Activated CD8-positive, alpha-beta memory T cell treated with anti-CD3 and anti-CD28 coated beads, Interleukin-2, amount 10 ng/mL, durations not matched to agents 7 days and 5 days (primary cell): Measurements from ENCODE around the gene STARD9. TPM values are rescaled to one million over a fixed set of nuclear protein-coding genes. Genes with fewer than 3 reads are reported as not detected.

Source experiments
- ATAC-seq: fragments of 150-1000 bp; cut with Tn5 transposase; one replicate; pipeline ENCODE4 v1.10.0; 2021; ENCODE audit warnings: moderate library complexity
- CTCF ChIA-PET: fragments of 350-600 bp; sonication (Branson Sonifier 250); formaldehyde crosslinking; loops from one replicate; lab custom pipeline; 2021; ENCODE audit warnings: antibody characterized with exemption; lab: Charles Lee
- DNase-seq: peaks from one replicate; pipeline ENCODE4 v3.0.0-alpha.2; 2020
- H3K27ac Mint-ChIP-seq: one replicate; pipeline ENCODE4 v1.8.0; 2021; ENCODE audit warnings: mild to moderate bottlenecking, mixed read lengths
- H3K27me3 Mint-ChIP-seq: one replicate; pipeline ENCODE4 v1.8.0; 2021; ENCODE audit warnings: mixed read lengths
- H3K36me3 Mint-ChIP-seq: one replicate; pipeline ENCODE4 v1.8.0; 2021; ENCODE audit warnings: mild to moderate bottlenecking, mixed read lengths
- H3K4me1 Mint-ChIP-seq: one replicate; pipeline ENCODE4 v1.8.0; 2021; ENCODE audit warnings: mixed read lengths
- H3K4me3 Mint-ChIP-seq: one replicate; pipeline ENCODE4 v1.8.0; 2021; ENCODE audit warnings: mild to moderate bottlenecking, moderate library complexity, mixed read lengths
- H3K9me3 Mint-ChIP-seq: one replicate; pipeline ENCODE4 v1.8.0; 2022; ENCODE audit warnings: low read depth, mixed read lengths
- total RNA-seq, 2 experiments: library from RNA; stranded (reverse); gene quantifications; one replicate each; pipeline ENCODE4 v1.2.3, GENCODE V29; 2021

Gene STARD9
- total RNA-seq, 2 experiments from 2014 or later: 9.6 to 20.8 TPM

DNA sequence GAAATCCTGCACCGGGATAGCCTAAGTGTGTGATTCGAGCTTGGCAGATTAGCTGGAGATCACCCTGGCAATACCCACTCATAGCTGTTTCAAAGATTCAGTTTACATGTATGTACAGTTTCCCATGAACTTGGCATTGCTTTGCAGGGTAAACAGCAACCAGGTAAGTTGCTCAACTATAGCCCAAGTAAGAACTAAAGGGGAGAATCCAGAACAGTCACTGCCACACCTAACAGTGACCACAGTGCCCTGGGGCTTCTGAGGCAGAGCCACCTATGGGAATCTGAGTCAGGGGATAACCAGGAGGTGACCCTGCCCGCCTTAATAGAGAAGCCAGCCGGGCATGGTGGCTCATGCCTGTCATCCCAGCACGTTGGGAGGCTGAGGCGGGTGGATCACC, 145.6 kb downstream of the STARD9 start:
- DNase-seq (no peak), ATAC-seq (no peak)
- CTCF ChIA-PET: interaction anchor here (0.7 kb wide), 1 partner anchor 113 kb away, joined by 4 read pairs; no protein-coding TSS in a partner anchor
- Mint-ChIP-seq H3K4me3 (no peak overlapping the region), H3K27me3 (no peaks in the 10 kb centered on the region), H3K36me3 (peaks cover 20% of the 10 kb centered on the region), H3K9me3 (no peaks in the 10 kb centered on the region), H3K4me1 (no peaks in the 10 kb centered on the region), H3K27ac (no peak overlapping the region)

GRCh38 chr15:42721916-42722315, 146.5 kb downstream of the STARD9 start:
- CTCF ChIA-PET: interaction anchor here (1.0 kb wide), 1 partner anchor 15 kb away, joined by 3 read pairs; the partner anchor contains the start of gene CDAN1
- H3K4me1 Mint-ChIP-seq: no peaks in the 10 kb centered on the region
- H3K27ac Mint-ChIP-seq: no peak overlapping the region
- H3K27me3 Mint-ChIP-seq: no peaks in the 10 kb centered on the region
- no peaks in the 10 kb centered on the region for H3K9me3 Mint-ChIP-seq
- DNase-seq: no peak
- ATAC-seq: no peak
- peaks cover 24% of the 10 kb centered on the region for H3K36me3 Mint-ChIP-seq
- H3K4me3 Mint-ChIP-seq: no peak overlapping the region

- H3K27ac Mint-ChIP-seq: no peak overlapping the region
- no peak for ATAC-seq
Observed at GRCh38 chr15:42723068-42723467, 147.7 kb downstream of the STARD9 start.

GRCh38 chr15:42724276-42724675, 148.9 kb downstream of the STARD9 start:
- Mint-ChIP-seq H3K4me1 (no peaks in the 10 kb centered on the region), H3K36me3 (peaks cover 29% of the 10 kb centered on the region), H3K4me3 (no peak overlapping the region), H3K27me3 (no peaks in the 10 kb centered on the region), H3K27ac (no peak overlapping the region), H3K9me3 (no peaks in the 10 kb centered on the region)
- CTCF ChIA-PET: no interaction called here
- no peak for DNase-seq
- ATAC-seq: no peak

More at GRCh38 chr15:42723068-42723467, 147.7 kb downstream of the STARD9 start:
- H3K36me3 Mint-ChIP-seq: peaks cover 27% of the 10 kb centered on the region
- no peaks in the 10 kb centered on the region for H3K9me3 Mint-ChIP-seq
- H3K4me3 Mint-ChIP-seq: no peak overlapping the region
- H3K27me3 Mint-ChIP-seq: no peaks in the 10 kb centered on the region
- no peak for DNase-seq
- H3K4me1 Mint-ChIP-seq: no peaks in the 10 kb centered on the region
- CTCF ChIA-PET: interaction anchor here (0.9 kb wide), 1 partner anchor 66 kb away, joined by 3 read pairs; no protein-coding TSS in a partner anchor

- ATAC-seq: no peak
- no peak for DNase-seq
- no peaks in the 10 kb centered on the region for H3K4me1 Mint-ChIP-seq
- no peak overlapping the region for H3K4me3 Mint-ChIP-seq
- peak overlapping the region; percentile 21 for H3K27ac Mint-ChIP-seq
- peaks cover 26% of the 10 kb centered on the region for H3K36me3 Mint-ChIP-seq
- H3K9me3 Mint-ChIP-seq: no peaks in the 10 kb centered on the region
- CTCF ChIA-PET: interaction anchor here (1.1 to 1.3 kb wide), 2 partner anchors 10 to 22 kb away, joined by 3 read pairs; no protein-coding TSS in a partner anchor
- H3K27me3 Mint-ChIP-seq: no peaks in the 10 kb centered on the region
Observed at GRCh38 chr15:42725331-42725903, 150.0 kb downstream of the STARD9 start.

DNA sequence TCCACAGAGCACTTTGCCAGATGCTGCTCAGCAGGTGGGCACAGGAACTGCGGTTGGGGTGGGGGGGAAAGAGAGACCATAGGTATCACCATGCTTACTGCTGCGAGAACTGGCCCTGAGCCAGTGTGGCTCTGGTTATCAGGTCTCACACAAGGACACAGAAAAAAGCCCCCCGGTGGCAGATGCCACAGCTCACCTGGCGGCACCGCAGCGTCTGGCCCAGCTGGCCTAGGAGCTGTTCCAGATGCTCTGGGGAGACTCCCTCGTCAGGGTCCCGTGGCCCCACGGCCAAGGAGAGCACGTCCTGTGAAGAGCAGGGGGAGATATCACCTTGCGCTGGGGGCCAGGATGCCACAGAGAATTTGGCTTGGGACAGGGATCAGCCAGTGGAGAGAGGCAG, 150.7 kb downstream of the STARD9 start:
- Mint-ChIP-seq H3K36me3 (peaks cover 27% of the 10 kb centered on the region), H3K4me1 (no peaks in the 10 kb centered on the region), H3K27ac (no peak overlapping the region), H3K4me3 (no peak overlapping the region), H3K27me3 (no peaks in the 10 kb centered on the region), H3K9me3 (no peaks in the 10 kb centered on the region)
- DNase-seq (no peak), ATAC-seq (no peak)
- CTCF ChIA-PET: interaction anchor here (1.3 kb wide), 1 partner anchor 9 kb away, joined by 3 read pairs; no protein-coding TSS in a partner anchor

- Mint-ChIP-seq H3K9me3 (no peaks in the 10 kb centered on the region), H3K27me3 (no peaks in the 10 kb centered on the region), H3K27ac (no peak overlapping the region), H3K4me3 (no peak overlapping the region), H3K4me1 (no peaks in the 10 kb centered on the region), H3K36me3 (peaks cover 35% of the 10 kb centered on the region)
- CTCF ChIA-PET: no interaction called here
- peak; percentile 36 for DNase-seq
- ATAC-seq: no peak
Observed at GRCh38 chr15:42727750-42728381, 152.5 kb downstream of the STARD9 start.

- Mint-ChIP-seq H3K4me1 (no peaks in the 10 kb centered on the region), H3K4me3 (no peak overlapping the region), H3K27ac (no peak overlapping the region), H3K36me3 (peaks cover 38% of the 10 kb centered on the region), H3K27me3 (no peaks in the 10 kb centered on the region), H3K9me3 (no peaks in the 10 kb centered on the region)
- CTCF ChIA-PET: no interaction called here
- ATAC-seq: no peak
- DNase-seq: no peak
Observed at GRCh38 chr15:42728560-42728959, 153.2 kb downstream of the STARD9 start.

DNA sequence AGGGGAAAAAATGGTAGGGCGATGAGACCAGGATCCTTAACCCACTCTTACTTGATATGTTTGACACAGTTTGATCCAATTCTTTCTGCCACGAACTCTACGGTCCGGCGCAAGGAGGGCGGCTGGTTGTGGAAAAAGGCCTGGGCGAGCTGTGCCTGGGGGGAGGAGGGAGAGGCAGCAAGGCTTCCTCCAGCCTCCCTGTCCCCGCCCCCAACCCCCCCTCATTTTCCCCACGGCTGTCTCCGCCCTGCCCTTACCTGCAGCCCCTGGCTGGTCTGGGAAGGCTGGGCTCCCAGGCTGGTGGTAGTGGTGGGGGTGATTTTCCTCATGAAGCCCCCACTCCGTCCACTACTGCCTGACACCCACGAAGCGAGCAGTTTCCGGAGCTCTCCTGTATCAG, 153.6 kb downstream of the STARD9 start:
- Mint-ChIP-seq H3K36me3 (peaks cover 36% of the 10 kb centered on the region), H3K4me3 (no peak overlapping the region), H3K27me3 (no peaks in the 10 kb centered on the region)

DNA sequence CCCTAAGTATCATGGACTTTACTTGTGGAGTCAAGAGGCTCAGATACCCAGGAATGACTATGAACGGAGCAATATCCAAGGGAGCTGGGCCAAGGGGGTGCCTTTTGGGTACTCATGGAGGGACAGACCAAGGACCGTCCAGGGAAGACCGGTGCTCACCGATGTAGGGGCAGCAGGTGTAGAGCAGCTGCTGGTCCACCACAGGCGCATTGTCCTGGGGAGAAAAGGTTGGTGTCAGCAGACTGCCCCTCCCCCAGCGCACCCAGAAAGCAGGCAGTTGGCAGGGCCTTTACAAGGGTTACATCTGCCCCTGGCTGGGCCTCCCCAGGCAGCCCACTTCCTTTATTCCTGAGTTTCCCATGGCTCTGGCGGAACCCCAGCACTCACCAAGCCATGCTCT, 154.0 kb downstream of the STARD9 start:
- CTCF ChIA-PET: no interaction called here
- no peak overlapping the region for H3K4me3 Mint-ChIP-seq
- no peaks in the 10 kb centered on the region for H3K27me3 Mint-ChIP-seq
- ATAC-seq (no peak), DNase-seq (peak; percentile 37)
- H3K9me3 Mint-ChIP-seq: no peaks in the 10 kb centered on the region
- H3K27ac Mint-ChIP-seq: no peak overlapping the region
- H3K36me3 Mint-ChIP-seq: peaks cover 36% of the 10 kb centered on the region
- H3K4me1 Mint-ChIP-seq: peaks cover 3% of the 10 kb centered on the region

More for the DNA sequence above, 153.6 kb downstream of the STARD9 start:
- no peak for DNase-seq
- no peak for ATAC-seq
- CTCF ChIA-PET: no interaction called here
- H3K4me1 Mint-ChIP-seq: no peaks in the 10 kb centered on the region
- H3K9me3 Mint-ChIP-seq: no peaks in the 10 kb centered on the region
- H3K27ac Mint-ChIP-seq: no peak overlapping the region

GRCh38 chr15:42730135-42730534, 154.7 kb downstream of the STARD9 start:
- no peak overlapping the region for H3K4me3 Mint-ChIP-seq
- no peaks in the 10 kb centered on the region for H3K27me3 Mint-ChIP-seq
- CTCF ChIA-PET: interaction anchor here (1.5 kb wide), 1 partner anchor 196 kb away, joined by 6 read pairs; no protein-coding TSS in a partner anchor
- no peak for ATAC-seq
- no peaks in the 10 kb centered on the region for H3K9me3 Mint-ChIP-seq
- peaks cover 30% of the 10 kb centered on the region for H3K36me3 Mint-ChIP-seq
- no peak for DNase-seq
- H3K27ac Mint-ChIP-seq: no peak overlapping the region
- H3K4me1 Mint-ChIP-seq: peaks cover 4% of the 10 kb centered on the region

- Mint-ChIP-seq H3K4me1 (peaks cover 7% of the 10 kb centered on the region), H3K36me3 (peaks cover 26% of the 10 kb centered on the region), H3K27me3 (no peaks in the 10 kb centered on the region), H3K27ac (no peak overlapping the region), H3K4me3 (no peak overlapping the region), H3K9me3 (no peaks in the 10 kb centered on the region)
- ATAC-seq (no peak), DNase-seq (no peak)
- CTCF ChIA-PET: interaction anchor here (1.5 kb wide), 1 partner anchor 196 kb away, joined by 6 read pairs; no protein-coding TSS in a partner anchor
Observed at GRCh38 chr15:42730536-42730935, 155.1 kb downstream of the STARD9 start.

DNA sequence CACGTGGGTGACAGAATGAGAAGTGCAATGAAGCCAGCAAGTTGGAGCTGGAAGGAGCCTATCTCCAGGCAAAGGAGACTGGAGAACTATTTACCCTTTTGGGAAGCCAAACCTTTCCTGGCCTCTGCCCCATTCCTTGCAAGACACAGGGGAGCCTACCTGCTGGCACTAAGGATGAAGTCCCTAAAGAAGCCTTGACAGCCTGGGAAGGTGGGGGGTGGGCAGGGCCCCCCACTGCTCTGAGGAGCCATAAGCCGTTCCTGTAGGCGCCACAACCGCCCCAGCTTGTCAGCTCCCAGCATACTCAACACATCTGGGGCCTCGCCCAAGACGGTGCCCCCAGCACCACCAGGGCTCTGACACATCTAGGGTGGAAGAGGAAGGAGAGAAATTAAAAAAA, 156.1 kb downstream of the STARD9 start:
- H3K9me3 Mint-ChIP-seq: no peaks in the 10 kb centered on the region
- no peak overlapping the region for H3K27ac Mint-ChIP-seq
- H3K27me3 Mint-ChIP-seq: no peaks in the 10 kb centered on the region
- peaks cover 12% of the 10 kb centered on the region for H3K4me1 Mint-ChIP-seq
- H3K36me3 Mint-ChIP-seq: peaks cover 24% of the 10 kb centered on the region
- no peak overlapping the region for H3K4me3 Mint-ChIP-seq
- DNase-seq (no peak), ATAC-seq (no peak)
- CTCF ChIA-PET: interaction anchor here (1.5 kb wide), 1 partner anchor 195 kb away, joined by 6 read pairs; no protein-coding TSS in a partner anchor
